NCI-H1048 (cell line): ENCODE measurements around the gene SLC23A3.
A peak's percentile ranks its signal among the peaks of the same experiment; 100 is the strongest.

Source experiments
- DNase-seq: peaks from one replicate; lab custom pipeline; 2025; lab: John Stamatoyannopoulos, UW

The SLC23A3 gene

DNA sequence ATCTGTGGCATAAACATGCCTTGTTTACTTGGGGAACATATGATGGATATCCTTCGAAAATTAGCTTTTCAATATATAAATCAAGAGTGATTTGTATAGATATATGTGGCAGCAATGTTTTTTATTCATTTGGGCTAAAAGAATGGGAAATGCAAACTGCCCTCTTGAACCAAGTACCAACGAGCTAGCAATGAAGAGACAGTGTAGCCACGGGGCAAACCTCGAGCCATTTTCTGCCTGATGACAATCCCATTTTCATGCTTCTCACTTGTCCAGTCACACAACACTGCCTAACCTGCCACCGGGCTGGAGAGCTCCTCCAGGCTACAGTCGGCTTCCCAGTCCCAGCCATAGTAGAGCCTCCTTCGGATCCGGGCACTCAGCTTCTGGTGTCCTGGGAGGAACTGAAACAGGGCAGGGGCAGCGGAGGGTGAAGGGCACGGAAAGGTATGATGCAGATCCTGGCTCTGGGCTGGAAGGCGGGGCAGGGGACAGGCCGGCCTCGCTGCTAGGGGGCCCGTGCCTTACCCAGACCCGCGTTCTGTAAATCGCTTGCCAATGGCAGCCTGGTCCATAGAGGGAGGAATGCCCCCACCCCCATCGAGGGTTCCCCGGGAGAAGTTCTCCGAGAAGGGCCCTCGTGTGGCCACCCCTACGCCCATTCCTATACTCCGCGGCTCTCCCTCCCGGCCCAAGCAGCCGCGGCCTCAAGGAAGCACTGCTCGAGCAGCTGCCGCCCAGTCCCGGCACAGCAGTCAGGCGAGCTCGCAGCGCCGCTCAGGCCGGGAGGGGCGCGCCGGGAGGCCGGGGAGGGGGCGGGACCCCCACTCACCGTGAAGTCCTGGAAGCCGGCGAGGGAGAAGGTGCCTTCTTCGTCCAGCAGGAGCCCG lies 6.3 kb upstream of the SLC23A3 start:
- DNase-seq = no peak

GRCh38 chr2:219175486-219175885 lies 5.7 kb upstream of the SLC23A3 start:
- no peak for DNase-seq

- no peak for DNase-seq
Measured at GRCh38 chr2:219174801-219175200, 5.0 kb upstream of the SLC23A3 start.

DNA sequence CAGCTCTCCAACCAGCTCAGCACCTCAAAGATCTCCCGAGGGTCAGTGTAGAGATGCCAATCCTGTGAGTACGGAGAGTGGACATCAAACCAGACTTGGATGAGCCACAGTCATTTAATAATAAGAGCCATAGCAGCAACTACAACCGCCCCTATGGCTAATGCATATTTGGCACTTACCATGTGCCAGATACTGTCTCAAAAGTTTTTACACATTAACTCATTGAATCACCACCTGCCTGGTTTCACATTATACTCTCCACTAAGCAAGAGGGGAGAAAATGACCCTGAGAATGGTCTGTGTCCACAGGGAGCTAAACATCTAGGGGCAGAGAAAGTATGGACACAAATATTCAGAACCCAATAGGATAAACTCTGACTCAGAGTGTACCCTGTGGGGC lies 4.3 kb upstream of the SLC23A3 start:
- DNase-seq = no peak

GRCh38 chr2:219173176-219173575 lies 3.3 kb upstream of the SLC23A3 start:
- DNase-seq = no peak

GRCh38 chr2:219172231-219173154 lies 2.7 kb upstream of the SLC23A3 start:
- DNase-seq = no peak

- no peak for DNase-seq
Measured at GRCh38 chr2:219171231-219171651, 1.4 kb upstream of the SLC23A3 start.

GRCh38 chr2:219168932-219169331 lies 897 bp downstream of the SLC23A3 start:
- DNase-seq = no peak

DNA sequence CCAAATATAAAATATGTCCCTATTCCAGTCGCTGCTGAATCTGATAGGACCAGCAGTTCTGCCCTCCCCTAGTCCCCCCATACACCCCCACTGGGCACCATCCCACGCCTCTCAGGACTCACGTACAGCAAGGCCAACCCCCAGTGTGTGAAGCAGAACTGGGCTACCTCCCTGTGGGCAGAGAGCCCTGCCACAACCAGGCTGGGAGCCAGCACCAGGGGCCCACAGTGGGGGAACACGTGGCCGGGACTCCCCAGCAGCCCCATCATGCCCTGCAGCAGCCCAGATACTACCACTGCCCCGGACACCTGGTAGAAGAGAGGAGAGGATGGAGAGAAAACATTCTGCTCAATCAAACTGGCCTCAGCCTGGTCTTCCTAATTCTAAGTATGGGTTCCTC lies 1.3 kb downstream of the SLC23A3 start:
- no peak for DNase-seq

DNA sequence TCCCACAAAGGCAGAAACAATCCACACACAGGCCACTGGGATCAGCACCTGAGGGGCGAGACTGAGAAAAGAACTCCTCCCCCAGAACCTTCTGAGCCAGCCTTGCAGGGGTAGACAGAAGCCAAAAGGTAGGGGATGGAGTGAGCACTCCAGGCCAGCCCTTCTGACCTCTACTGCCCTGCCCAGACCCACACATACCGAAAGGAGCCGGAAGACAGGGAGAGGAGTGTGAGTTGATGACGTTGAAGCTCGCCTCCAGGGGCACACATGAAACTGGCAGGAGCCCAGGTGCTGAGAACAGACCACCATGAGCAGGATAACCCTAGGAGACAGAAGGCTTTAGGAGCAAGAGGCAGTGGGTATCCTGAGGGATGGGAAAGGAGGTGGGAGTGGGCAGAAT lies 1.8 kb downstream of the SLC23A3 start:
- DNase-seq = no peak

GRCh38 chr2:219165058-219165911 lies 4.5 kb downstream of the SLC23A3 start:
- no peak for DNase-seq

- no peak for DNase-seq
Measured at GRCh38 chr2:219163156-219163555, 6.7 kb downstream of the SLC23A3 start.

DNA sequence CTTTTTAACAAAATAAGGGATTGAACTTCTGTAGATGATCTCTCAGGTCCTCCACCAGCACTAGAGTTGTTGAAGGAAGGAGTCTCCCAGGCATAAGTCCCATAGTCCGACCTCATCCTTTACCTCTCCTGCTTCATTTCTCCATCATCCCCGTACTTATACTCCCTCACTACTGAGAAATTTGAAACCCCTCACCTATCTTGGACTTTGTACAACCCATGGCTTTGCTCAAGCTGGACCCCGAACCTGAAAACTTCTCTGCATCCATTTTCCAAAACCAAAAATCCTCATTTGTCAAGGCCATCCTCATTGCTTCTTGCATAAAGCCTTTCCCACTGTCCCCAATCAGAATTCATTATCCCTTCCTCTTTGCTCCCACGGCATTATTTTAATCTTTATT lies 8.7 kb downstream of the SLC23A3 start:
- no peak for DNase-seq

- peak; percentile 67 for DNase-seq
Measured at GRCh38 chr2:219160186-219161017, 9.4 kb downstream of the SLC23A3 start, which contains the start of gene NHEJ1. NHEJ1 (minus strand) TSS chr2:219160815; CDS start chr2:219158362, 2,453 bp downstream.

DNA sequence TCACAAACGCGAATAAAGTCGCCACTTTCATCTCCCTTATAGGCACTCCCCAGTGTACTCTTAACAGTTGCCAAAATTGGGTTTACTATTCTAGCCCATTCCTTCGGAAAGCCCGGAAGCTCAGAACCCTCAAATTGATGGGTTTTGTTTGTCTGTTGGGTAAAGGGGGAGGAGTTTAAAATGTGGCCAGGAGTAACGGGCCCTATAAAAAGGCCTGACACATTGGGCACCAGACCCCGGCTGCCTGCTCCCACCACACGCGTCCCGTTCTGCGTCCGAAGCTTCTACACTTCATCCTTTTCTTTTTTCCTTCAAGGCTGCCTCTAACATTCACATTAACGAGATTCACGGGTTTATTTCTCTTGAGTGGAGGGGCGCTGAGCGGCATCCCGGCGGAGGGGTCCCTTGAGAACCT lies 10.1 kb downstream of the SLC23A3 start:
- DNase-seq = no peak

- DNase-seq = no peak
Measured at GRCh38 chr2:219158586-219158985, 11.2 kb downstream of the SLC23A3 start.

- DNase-seq = no peak
Measured at GRCh38 chr2:219158025-219158424, 11.8 kb downstream of the SLC23A3 start.

DNA sequence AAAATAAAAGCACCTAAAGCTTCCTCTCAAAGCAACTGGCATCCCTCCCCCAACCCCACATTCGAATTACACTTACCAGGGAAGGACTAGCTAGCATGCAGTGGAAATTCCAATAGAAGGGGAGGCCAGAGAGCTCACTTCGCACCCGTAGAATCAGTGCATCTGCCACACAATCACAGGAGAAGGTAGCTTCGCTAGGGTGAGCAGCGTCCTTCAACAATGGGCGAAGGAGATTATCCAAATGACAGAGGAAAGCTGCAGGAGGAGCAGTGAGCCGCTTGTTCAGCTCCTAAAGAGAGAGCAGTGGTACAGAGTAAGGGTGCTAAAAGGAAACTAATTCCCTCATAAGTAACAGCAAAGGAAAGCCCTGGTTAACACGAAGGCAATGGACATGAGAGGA lies 12.4 kb downstream of the SLC23A3 start:
- no peak for DNase-seq

DNA sequence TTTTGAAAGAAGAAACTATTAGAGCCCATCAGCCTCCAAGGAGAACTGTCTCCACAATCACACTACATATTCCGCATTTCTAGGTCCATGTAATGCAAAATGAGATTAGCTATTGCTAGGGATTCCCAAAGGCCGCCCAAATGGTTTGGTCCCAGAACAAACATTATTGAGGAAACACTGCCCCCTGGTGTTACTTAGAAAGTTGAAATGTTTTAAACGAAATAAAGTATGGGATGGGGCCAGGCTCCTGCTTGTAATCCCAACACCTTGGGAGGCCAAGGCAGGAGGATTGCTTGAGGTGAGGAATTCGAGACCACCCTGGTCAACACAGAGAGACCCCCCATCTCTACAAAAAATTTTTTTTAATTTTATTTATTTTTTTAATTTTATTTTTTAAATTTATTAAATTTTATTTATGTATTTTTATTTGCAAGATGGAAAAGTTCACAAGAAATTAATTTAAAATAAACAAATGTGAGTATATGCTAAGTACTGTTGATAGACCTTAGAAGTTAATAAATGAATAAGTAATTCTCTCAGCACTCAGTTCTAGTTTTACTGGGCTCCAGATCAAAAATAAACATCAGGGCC lies 14.7 kb downstream of the SLC23A3 start:
- peak; percentile 48 for DNase-seq

DNA sequence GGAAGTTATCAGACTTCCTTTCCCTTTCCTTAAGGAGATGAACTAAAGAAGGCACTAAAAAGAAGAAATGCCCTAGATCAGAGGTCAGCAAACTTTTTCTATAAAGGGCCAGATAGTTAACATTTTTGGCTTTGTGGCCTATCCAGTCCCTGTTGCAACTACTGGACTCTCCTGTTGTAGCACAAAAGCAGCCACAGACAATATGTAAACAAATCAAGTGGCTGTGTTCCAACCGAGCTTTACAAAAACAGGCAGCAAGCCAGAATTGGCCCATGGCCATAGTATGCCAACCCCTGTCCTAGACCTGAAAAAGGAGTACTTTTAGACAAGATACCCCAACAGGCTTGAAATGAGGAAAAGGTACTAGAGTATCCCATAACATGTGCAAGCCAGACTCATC lies 20.2 kb downstream of the SLC23A3 start:
- no peak for DNase-seq
